ENCODE results near the gene ANKRD17. TPM values are rescaled to one million over a fixed set of nuclear protein-coding genes. Genes with fewer than 3 reads are reported as not detected.
"Not testable (repeated sequence)": the region's sequence is repeated elsewhere in the genome, so short reads cannot be mapped to it uniquely, and the experiment has no call there.

ANKRD17 gene
- polyA plus RNA-seq, 2 donors: 9.6 to 14.8 TPM

DNA sequence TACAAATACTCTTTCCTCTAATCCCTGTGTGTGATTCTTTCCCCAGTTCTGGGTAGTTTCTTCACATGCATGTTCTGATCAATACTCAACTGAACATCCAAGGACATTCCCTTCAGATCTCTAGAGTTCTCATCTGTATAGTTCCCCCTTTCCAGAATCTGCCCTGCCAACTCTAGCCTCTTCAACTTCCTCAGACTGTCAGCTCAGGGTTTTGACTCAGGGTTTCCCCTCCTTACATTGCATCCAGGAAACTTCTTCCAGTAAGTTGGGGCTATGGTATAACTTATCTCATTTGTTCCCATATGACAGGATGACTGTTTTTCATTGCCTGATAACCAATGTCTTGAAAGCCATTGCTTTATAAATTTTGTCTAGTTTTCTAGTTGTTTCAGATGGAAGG lies 14.2 kb upstream of the ANKRD17 start:
- Histone ChIP-seq H3K27ac (ENCODE audit: low read depth in 2 of 2, low read length in 1 of 2) (no peak overlapping the region), H3K9me3 (ENCODE audit: control insufficient read depth in 2 of 2, insufficient read depth in 1 of 2, low read depth in 1 of 2, low read length in 1 of 2) (no peaks in the 10 kb centered on the region), H3K36me3 (ENCODE audit: control insufficient read depth in 2 of 2, insufficient read depth in 2 of 2, low read length in 1 of 2) (no peaks in the 10 kb centered on the region), H3K4me3 (ENCODE audit: low read depth in 1 of 2, low read length in 2 of 2) (no peak overlapping the region), H3K27me3 (ENCODE audit: control insufficient read depth in 1 of 2, insufficient read depth in 2 of 2, low read length in 2 of 2) (no peaks in the 10 kb centered on the region), H3K4me1 (ENCODE audit: control insufficient read depth in 2 of 2, insufficient read depth in 2 of 2, low read length in 1 of 2) (no peaks in the 10 kb centered on the region)

DNA sequence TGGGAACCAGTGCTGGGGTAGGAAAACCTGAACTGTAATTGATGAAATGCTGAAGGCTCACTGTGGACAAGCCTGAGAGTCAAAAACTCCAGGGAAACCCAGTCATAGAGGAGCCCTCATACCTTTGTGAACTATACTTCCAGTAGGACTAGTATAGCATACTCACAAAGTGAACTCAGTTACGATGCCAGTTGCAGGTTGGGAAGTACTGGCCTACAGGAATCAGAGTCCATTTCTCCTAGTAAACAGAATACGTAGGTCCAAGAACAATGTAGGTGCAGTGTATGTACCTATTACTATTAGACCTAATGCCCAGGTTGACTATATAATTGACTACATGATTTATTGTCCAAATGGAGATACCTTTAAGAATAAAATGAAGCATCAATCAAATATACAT lies 8.5 kb upstream of the ANKRD17 start:
- H3K36me3 ChIP-seq (ENCODE audit: control insufficient read depth in 2 of 2, insufficient read depth in 2 of 2, low read length in 1 of 2): no peaks in the 10 kb centered on the region
- WGBS, 2 donors: 84 to 87% methylated on average over 2 of the region's 2 CpGs
- H3K9me3 ChIP-seq (ENCODE audit: control insufficient read depth in 2 of 2, insufficient read depth in 1 of 2, low read depth in 1 of 2, low read length in 1 of 2): no peaks in the 10 kb centered on the region
- no peak overlapping the region for H3K4me3 ChIP-seq (ENCODE audit: low read depth in 1 of 2, low read length in 2 of 2)
- no peaks in the 10 kb centered on the region for H3K4me1 ChIP-seq (ENCODE audit: control insufficient read depth in 2 of 2, insufficient read depth in 2 of 2, low read length in 1 of 2)
- H3K27ac ChIP-seq (ENCODE audit: low read depth in 2 of 2, low read length in 1 of 2): no peak overlapping the region
- H3K27me3 ChIP-seq (ENCODE audit: control insufficient read depth in 1 of 2, insufficient read depth in 2 of 2, low read length in 2 of 2): no peaks in the 10 kb centered on the region

DNA sequence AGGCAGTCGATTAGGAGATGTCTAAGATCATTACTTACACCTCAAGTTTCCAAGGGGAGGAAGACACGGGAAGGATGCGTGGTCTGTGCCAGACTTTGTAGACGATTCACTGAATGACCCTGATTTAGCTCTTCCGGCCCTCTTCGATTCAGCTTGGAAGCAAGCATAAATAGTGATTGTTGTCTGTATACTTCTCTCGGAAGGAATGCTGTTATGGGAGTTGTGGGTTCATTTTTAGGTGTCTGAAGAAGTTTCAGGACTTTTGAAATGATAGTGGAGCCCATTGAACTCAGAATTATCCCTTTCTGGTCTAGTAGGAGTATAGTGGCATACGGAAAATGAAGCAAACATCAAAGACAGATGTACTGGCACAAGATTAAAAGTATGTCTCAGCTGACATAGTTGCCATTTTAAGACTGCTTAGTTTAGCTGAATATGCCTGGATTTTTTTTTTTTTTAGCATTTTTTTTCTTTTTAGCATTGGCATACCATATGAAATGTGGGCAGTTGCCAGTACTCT lies 1.0 kb upstream of the ANKRD17 start:
- Histone ChIP-seq H3K4me3 (ENCODE audit: low read depth in 1 of 2, low read length in 2 of 2) (peak overlapping the region; percentile 82 to 99), H3K27ac (ENCODE audit: low read depth in 2 of 2, low read length in 1 of 2) (peak overlapping the region; percentile 99), H3K27me3 (ENCODE audit: control insufficient read depth in 1 of 2, insufficient read depth in 2 of 2, low read length in 2 of 2) (no peaks in the 10 kb centered on the region), H3K4me1 (ENCODE audit: control insufficient read depth in 2 of 2, insufficient read depth in 2 of 2, low read length in 1 of 2) (no peaks in the 10 kb centered on the region), H3K36me3 (ENCODE audit: control insufficient read depth in 2 of 2, insufficient read depth in 2 of 2, low read length in 1 of 2) (no peaks in the 10 kb centered on the region), H3K9me3 (ENCODE audit: control insufficient read depth in 2 of 2, insufficient read depth in 1 of 2, low read depth in 1 of 2, low read length in 1 of 2) (no peaks in the 10 kb centered on the region)
- 1% methylated on average over 8 of the region's 8 CpGs for WGBS, 2 donors

DNA sequence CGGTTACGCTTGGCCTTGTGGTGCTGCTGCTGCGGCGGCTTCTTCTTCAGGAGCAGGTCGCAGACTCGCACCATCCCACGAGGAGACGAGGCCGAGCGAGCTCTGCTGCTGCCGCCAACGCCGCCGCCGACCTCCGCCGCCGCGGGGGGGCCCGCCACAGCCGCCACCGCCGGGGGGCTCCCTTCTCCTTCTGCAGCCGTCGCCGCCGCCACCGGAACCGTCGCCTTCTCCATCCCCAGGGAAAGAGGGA lies 237 bp downstream of the ANKRD17 start:
- peak overlapping the region; percentile 99 for H3K27ac ChIP-seq (ENCODE audit: low read depth in 2 of 2, low read length in 1 of 2)
- WGBS, 2 donors: 0% methylated on average over 22 to 30 of the region's 30 CpGs
- no peaks in the 10 kb centered on the region for H3K27me3 ChIP-seq (ENCODE audit: control insufficient read depth in 1 of 2, insufficient read depth in 2 of 2, low read length in 2 of 2)
- H3K36me3 ChIP-seq (ENCODE audit: control insufficient read depth in 2 of 2, insufficient read depth in 2 of 2, low read length in 1 of 2): no peaks in the 10 kb centered on the region
- peak overlapping the region; percentile 82 to 99 for H3K4me3 ChIP-seq (ENCODE audit: low read depth in 1 of 2, low read length in 2 of 2)
- no peaks in the 10 kb centered on the region for H3K4me1 ChIP-seq (ENCODE audit: control insufficient read depth in 2 of 2, insufficient read depth in 2 of 2, low read length in 1 of 2)
- no peaks in the 10 kb centered on the region for H3K9me3 ChIP-seq (ENCODE audit: control insufficient read depth in 2 of 2, insufficient read depth in 1 of 2, low read depth in 1 of 2, low read length in 1 of 2)

DNA sequence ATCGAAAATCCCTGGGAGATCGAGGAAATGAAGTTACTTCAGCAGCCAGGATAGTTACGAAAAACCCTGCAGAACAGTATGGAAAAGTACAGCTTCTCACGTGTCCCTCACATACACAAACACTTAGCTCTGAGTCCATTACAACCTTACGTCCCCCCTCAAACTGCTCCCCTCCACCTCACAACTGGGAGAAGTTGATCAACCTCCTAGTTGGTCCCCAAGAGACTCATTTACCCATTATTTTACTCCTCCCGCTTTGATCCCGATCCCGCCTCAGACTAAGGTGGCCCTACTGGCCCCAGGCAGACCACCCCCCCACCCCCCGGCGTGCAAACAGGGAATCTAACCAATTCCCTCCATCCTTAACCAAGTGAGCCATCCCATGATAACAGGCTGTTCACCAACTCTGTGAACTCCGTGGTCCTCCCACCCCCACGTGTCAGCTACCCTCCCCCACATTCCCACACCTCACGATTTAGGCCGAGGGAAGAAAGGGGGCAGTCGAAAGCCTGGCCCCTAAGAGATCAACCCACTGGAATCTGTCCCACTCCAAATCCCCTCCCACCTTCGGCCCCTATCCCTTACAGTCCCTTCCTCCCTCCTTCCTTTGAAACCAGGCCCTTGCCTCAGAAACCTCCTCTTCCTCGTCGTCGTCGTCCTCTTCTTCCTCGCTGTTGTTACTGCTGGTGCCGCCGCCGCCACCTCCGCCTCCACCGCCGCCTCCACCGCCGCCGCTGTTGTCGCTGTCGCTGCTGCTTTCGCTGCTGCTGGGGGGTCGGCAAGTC lies 755 bp downstream of the ANKRD17 start:
- no peaks in the 10 kb centered on the region for H3K9me3 ChIP-seq (ENCODE audit: control insufficient read depth in 2 of 2, insufficient read depth in 1 of 2, low read depth in 1 of 2, low read length in 1 of 2)
- H3K36me3 ChIP-seq (ENCODE audit: control insufficient read depth in 2 of 2, insufficient read depth in 2 of 2, low read length in 1 of 2): no peaks in the 10 kb centered on the region
- no peaks in the 10 kb centered on the region for H3K4me1 ChIP-seq (ENCODE audit: control insufficient read depth in 2 of 2, insufficient read depth in 2 of 2, low read length in 1 of 2)
- 1% methylated on average over 33 to 34 of the region's 34 CpGs for WGBS, 2 donors
- no peaks in the 10 kb centered on the region for H3K27me3 ChIP-seq (ENCODE audit: control insufficient read depth in 1 of 2, insufficient read depth in 2 of 2, low read length in 2 of 2)
- peak overlapping the region; percentile 82 to 99 for H3K4me3 ChIP-seq (ENCODE audit: low read depth in 1 of 2, low read length in 2 of 2)
- H3K27ac ChIP-seq (ENCODE audit: low read depth in 2 of 2, low read length in 1 of 2): peak overlapping the region; percentile 99

DNA sequence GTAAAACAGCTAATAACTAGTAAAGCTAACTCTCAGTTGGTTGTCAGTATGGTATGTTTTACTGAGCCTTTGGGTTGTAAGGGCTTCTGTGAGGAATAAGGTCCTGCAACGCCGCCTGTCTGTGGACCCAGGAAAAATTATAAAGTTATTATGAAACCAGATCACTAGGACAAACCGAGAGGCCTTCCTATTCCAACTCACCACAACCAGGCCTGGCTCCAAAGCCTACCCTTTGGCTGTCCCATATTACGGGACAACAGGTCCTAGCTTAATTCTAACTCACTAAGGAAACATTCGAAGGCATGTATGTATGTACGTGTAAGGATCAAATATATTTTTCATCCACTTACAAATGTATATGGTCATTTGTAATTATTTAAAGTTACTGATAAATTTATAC lies 1.4 kb downstream of the ANKRD17 start:
- H3K27me3 ChIP-seq (ENCODE audit: control insufficient read depth in 1 of 2, insufficient read depth in 2 of 2, low read length in 2 of 2): no peaks in the 10 kb centered on the region
- H3K36me3 ChIP-seq (ENCODE audit: control insufficient read depth in 2 of 2, insufficient read depth in 2 of 2, low read length in 1 of 2): no peaks in the 10 kb centered on the region
- H3K27ac ChIP-seq (ENCODE audit: low read depth in 2 of 2, low read length in 1 of 2): peak overlapping the region; percentile 77 to 99
- no peaks in the 10 kb centered on the region for H3K9me3 ChIP-seq (ENCODE audit: control insufficient read depth in 2 of 2, insufficient read depth in 1 of 2, low read depth in 1 of 2, low read length in 1 of 2)
- H3K4me3 ChIP-seq (ENCODE audit: low read depth in 1 of 2, low read length in 2 of 2): peak overlapping the region in 1 of 2 donors; percentile 82
- no peaks in the 10 kb centered on the region for H3K4me1 ChIP-seq (ENCODE audit: control insufficient read depth in 2 of 2, insufficient read depth in 2 of 2, low read length in 1 of 2)
- 0 to 2% methylated on average over 6 of the region's 6 CpGs for WGBS, 2 donors

DNA sequence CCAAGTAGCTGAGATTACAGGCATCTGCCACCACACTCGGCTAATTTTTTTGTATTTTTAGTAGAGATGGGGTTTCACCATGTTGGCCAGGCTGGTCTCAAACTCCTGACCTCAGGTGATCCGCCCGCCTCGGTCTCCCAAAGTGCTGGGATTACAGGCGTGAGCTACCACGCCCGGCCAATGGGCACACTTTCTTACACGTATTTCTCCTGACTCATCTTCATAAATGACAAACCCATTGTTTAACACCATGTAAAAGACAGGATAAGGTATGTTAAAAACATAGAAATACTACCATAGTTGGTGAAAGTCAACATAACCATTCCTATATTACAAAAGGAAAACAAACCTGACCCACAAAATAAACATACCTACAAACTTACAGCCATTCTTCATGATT lies 2.8 kb downstream of the ANKRD17 start:
- H3K36me3 ChIP-seq (ENCODE audit: control insufficient read depth in 2 of 2, insufficient read depth in 2 of 2, low read length in 1 of 2); H3K4me3 ChIP-seq (ENCODE audit: low read depth in 1 of 2, low read length in 2 of 2); H3K27ac ChIP-seq (ENCODE audit: low read depth in 2 of 2, low read length in 1 of 2); H3K4me1 ChIP-seq (ENCODE audit: control insufficient read depth in 2 of 2, insufficient read depth in 2 of 2, low read length in 1 of 2); H3K9me3 ChIP-seq (ENCODE audit: control insufficient read depth in 2 of 2, insufficient read depth in 1 of 2, low read depth in 1 of 2, low read length in 1 of 2); H3K27me3 ChIP-seq (ENCODE audit: control insufficient read depth in 1 of 2, insufficient read depth in 2 of 2, low read length in 2 of 2): not testable (repeated sequence)
- WGBS, 2 donors: 53 to 64% methylated on average over 8 of the region's 8 CpGs

DNA sequence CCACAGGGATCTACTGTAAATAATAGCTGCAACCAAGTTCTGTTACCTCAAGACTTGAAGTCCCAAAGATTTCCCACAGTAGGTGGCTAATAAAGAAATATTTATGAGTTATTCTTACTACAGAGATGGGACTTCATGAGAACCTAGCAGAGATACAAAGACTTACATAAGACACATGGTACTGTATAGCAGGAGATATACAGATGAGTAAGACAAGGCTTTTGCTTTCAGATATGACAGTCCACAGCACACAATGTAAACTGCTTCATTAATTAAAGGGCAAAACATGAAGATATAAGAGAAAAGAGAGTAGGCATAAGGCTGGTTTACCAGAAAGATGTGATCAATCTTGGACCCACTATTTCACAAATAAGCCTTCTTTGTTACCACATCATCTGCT lies 6.6 kb downstream of the ANKRD17 start:
- Histone ChIP-seq H3K27ac (ENCODE audit: low read depth in 2 of 2, low read length in 1 of 2) (no peak overlapping the region), H3K36me3 (ENCODE audit: control insufficient read depth in 2 of 2, insufficient read depth in 2 of 2, low read length in 1 of 2) (no peaks in the 10 kb centered on the region), H3K27me3 (ENCODE audit: control insufficient read depth in 1 of 2, insufficient read depth in 2 of 2, low read length in 2 of 2) (no peaks in the 10 kb centered on the region), H3K4me3 (ENCODE audit: low read depth in 1 of 2, low read length in 2 of 2) (no peak overlapping the region), H3K4me1 (ENCODE audit: control insufficient read depth in 2 of 2, insufficient read depth in 2 of 2, low read length in 1 of 2) (no peaks in the 10 kb centered on the region), H3K9me3 (ENCODE audit: control insufficient read depth in 2 of 2, insufficient read depth in 1 of 2, low read depth in 1 of 2, low read length in 1 of 2) (no peaks in the 10 kb centered on the region)

DNA sequence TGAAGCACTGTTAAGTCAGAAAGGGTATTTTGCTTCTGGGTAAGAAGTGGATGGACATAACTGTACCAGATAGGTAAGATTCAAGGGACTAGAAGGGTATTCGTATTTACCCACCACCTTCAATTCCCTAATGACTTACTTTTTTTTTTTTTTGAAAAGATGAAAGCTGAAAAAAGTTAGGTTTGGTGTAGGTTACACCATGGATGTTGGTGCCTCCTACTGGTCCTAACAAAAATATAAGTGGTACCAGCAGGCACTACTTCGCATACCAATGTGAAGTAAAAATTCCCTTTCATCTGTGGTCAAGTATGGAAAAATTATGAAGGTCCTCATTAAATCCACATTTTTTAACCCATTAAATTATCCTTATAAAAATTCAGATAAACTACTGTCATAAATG lies 7.2 kb downstream of the ANKRD17 start:
- Histone ChIP-seq H3K27ac (ENCODE audit: low read depth in 2 of 2, low read length in 1 of 2) (no peak overlapping the region), H3K9me3 (ENCODE audit: control insufficient read depth in 2 of 2, insufficient read depth in 1 of 2, low read depth in 1 of 2, low read length in 1 of 2) (no peaks in the 10 kb centered on the region), H3K36me3 (ENCODE audit: control insufficient read depth in 2 of 2, insufficient read depth in 2 of 2, low read length in 1 of 2) (no peaks in the 10 kb centered on the region), H3K4me3 (ENCODE audit: low read depth in 1 of 2, low read length in 2 of 2) (no peak overlapping the region), H3K27me3 (ENCODE audit: control insufficient read depth in 1 of 2, insufficient read depth in 2 of 2, low read length in 2 of 2) (no peaks in the 10 kb centered on the region), H3K4me1 (ENCODE audit: control insufficient read depth in 2 of 2, insufficient read depth in 2 of 2, low read length in 1 of 2) (no peaks in the 10 kb centered on the region)
- 94 to 96% methylated on average over 2 of the region's 2 CpGs for WGBS, 2 donors

DNA sequence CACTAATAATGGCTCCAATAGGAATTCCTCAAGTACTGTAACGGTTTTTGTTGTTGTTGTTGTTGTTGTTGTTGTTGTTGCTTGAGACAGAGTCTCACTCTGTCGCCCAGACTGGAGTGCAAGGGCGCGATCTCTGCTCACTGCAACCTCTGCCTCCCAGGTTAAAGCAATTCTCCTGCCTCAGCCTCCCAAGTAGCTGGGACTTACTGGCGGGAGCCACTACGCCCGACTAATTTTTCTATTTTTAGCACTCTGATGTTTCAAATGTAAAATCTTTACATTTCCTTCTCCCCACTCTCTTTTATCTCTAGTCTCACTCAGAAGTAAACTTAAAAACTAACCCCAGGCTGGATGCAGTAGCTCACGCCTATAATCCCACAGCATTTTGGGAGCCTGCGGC lies 8.0 kb downstream of the ANKRD17 start:
- WGBS, 2 donors: 92 to 95% methylated on average over 9 of the region's 9 CpGs
- Histone ChIP-seq H3K4me3 (ENCODE audit: low read depth in 1 of 2, low read length in 2 of 2) (no peak overlapping the region), H3K36me3 (ENCODE audit: control insufficient read depth in 2 of 2, insufficient read depth in 2 of 2, low read length in 1 of 2) (no peaks in the 10 kb centered on the region), H3K27ac (ENCODE audit: low read depth in 2 of 2, low read length in 1 of 2) (no peak overlapping the region), H3K4me1 (ENCODE audit: control insufficient read depth in 2 of 2, insufficient read depth in 2 of 2, low read length in 1 of 2) (no peaks in the 10 kb centered on the region), H3K27me3 (ENCODE audit: control insufficient read depth in 1 of 2, insufficient read depth in 2 of 2, low read length in 2 of 2) (no peaks in the 10 kb centered on the region), H3K9me3 (ENCODE audit: control insufficient read depth in 2 of 2, insufficient read depth in 1 of 2, low read depth in 1 of 2, low read length in 1 of 2) (no peaks in the 10 kb centered on the region)

Data from esophagus (tissue), 2 donors.